Hepatocyte (in vitro differentiated cells): ENCODE results near the gene SERPINF2.

Source experiments
- CTCF ChIP-seq: fragments of 200-600 bp; sonication (generic); IDR thresholded peaks from 2 replicates; pipeline ENCODE4 v1.5.1; 2016; ENCODE audit warnings: antibody characterized with exemption, mild to moderate bottlenecking; ENCODE audit not compliant: poor library complexity
- EZH2 ChIP-seq: fragments of 200-600 bp; sonication (generic); IDR thresholded peaks from 2 replicates; pipeline ENCODE4 v1.6.1; 2016; ENCODE audit warnings: antibody characterized with exemption, mild to moderate bottlenecking, borderline replicate concordance
- EZH2phosphoT487 ChIP-seq: fragments of 200-600 bp; sonication (generic); IDR thresholded peaks from one replicate; pipeline ENCODE4 v1.6.1; 2018; ENCODE audit warnings: antibody characterized with exemption, mild to moderate bottlenecking, low read depth, moderate library complexity; ENCODE audit not compliant: unreplicated experiment, severe bottlenecking

DNA sequence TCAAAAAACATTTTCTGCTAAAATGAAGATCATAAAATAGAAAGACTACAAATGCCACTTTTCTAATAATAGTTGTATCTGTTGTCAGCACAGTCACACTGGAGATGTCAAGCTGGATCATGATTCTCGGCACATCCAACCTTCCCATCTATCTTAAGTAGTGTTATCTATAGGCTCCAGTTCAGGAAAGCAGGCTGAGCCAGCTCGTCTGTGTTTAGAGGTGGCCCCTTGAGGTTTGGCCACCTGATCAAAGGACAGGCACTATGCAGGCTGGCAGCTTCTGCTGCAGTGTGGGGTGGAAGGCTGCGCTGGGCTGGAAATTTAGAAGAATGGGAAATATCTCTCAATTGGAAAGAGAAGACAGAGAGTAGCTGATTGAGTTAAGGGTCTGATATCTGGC is 54.7 kb downstream of the SERPINF2 start:
- TF ChIP-seq CTCF (no peak), EZH2phosphoT487 (no peak), EZH2 (no peak)
